GM23338 (cell line): Measurements from ENCODE around the gene SERPINB10. TPM values are rescaled to one million over a fixed set of nuclear protein-coding genes. Genes with fewer than 3 reads are reported as not detected.

ENCODE experiments used
- ATAC-seq: fragments of 200-7000 bp; cut with Tn5 transposase; 3 replicates; pipeline ENCODE4 v1.9.1; 2020
- DNase-seq: peaks from one replicate; pipeline ENCODE4 v3.0.0-alpha.2; 2015; ENCODE audit warnings: low spot score
- H2AFZ ChIP-seq: fragments of 200-600 bp; sonication (generic); 2 replicates; pipeline ENCODE4 v1.8.0; 2016; ENCODE audit warnings: antibody characterized with exemption, mild to moderate bottlenecking, moderate library complexity
- H3F3A ChIP-seq: fragments of 200-600 bp; sonication (generic); replicated peaks from 2 replicates; pipeline ENCODE4 v1.8.0; 2017; ENCODE audit warnings: antibody characterized with exemption, mixed run types, low read depth
- H3K27ac ChIP-seq: fragments of 200-600 bp; sonication (generic); 2 replicates; pipeline ENCODE4 v1.6.1; 2016; ENCODE audit warnings: low read depth
- H3K27me3 ChIP-seq: fragments of 200-600 bp; sonication (generic); 2 replicates; pipeline ENCODE4 v1.8.0; 2016; ENCODE audit warnings: mild to moderate bottlenecking, mixed run types, moderate library complexity; ENCODE audit not compliant: insufficient read depth
- H3K36me3 ChIP-seq: fragments of 200-600 bp; sonication (generic); 2 replicates; pipeline ENCODE4 v1.8.0; 2016; ENCODE audit warnings: mild to moderate bottlenecking; ENCODE audit not compliant: insufficient read depth
- H3K4me1 ChIP-seq: fragments of 200-600 bp; sonication (generic); 2 replicates; pipeline ENCODE4 v1.8.0; 2016; ENCODE audit warnings: mild to moderate bottlenecking, moderate library complexity; ENCODE audit not compliant: insufficient read depth
- H3K4me2 ChIP-seq: fragments of 200-600 bp; sonication (generic); 2 replicates; pipeline ENCODE4 v1.7.1; 2017; ENCODE audit warnings: mixed run types
- H3K4me3 ChIP-seq: fragments of 200-600 bp; sonication (generic); 2 replicates; pipeline ENCODE4 v1.6.1; 2016; ENCODE audit warnings: mixed run types
- H3K79me2 ChIP-seq: fragments of 200-600 bp; sonication (generic); replicated peaks from 2 replicates; pipeline ENCODE4 v1.8.0; 2017; ENCODE audit warnings: mild to moderate bottlenecking; ENCODE audit not compliant: insufficient read depth
- H3K9me2 ChIP-seq: fragments of 200-600 bp; sonication (generic); 2 replicates; pipeline ENCODE4 v1.8.0; 2017; ENCODE audit not compliant: insufficient read depth
- H4K20me1 ChIP-seq: fragments of 200-600 bp; sonication (generic); replicated peaks from 2 replicates; pipeline ENCODE4 v1.8.0; 2017; ENCODE audit warnings: mild to moderate bottlenecking; ENCODE audit not compliant: insufficient read depth
- H3K27ac Mint-ChIP-seq: 2 replicates; pipeline ENCODE4 v1.8.0; 2020; ENCODE audit warnings: inconsistent platforms, mild to moderate bottlenecking, moderate library complexity, mixed read lengths
- H3K27me3 Mint-ChIP-seq: 3 replicates; pipeline ENCODE4 v1.8.0; 2022; ENCODE audit warnings: low read depth, mild to moderate bottlenecking, moderate library complexity, mixed read lengths, inconsistent platforms; ENCODE audit not compliant: insufficient read depth, poor library complexity
- H3K36me3 Mint-ChIP-seq: 3 replicates; pipeline ENCODE4 v1.8.0; 2021; ENCODE audit warnings: low read depth, mild to moderate bottlenecking, inconsistent platforms, moderate library complexity, mixed read lengths
- H3K4me1 Mint-ChIP-seq: 3 replicates; pipeline ENCODE4 v1.8.0; 2020; ENCODE audit warnings: mild to moderate bottlenecking, inconsistent platforms, mixed read lengths
- H3K4me3 Mint-ChIP-seq: 3 replicates; pipeline ENCODE4 v1.8.0; 2021; ENCODE audit warnings: moderate library complexity, mild to moderate bottlenecking, inconsistent platforms, mixed read lengths
- H3K9me3 Mint-ChIP-seq: 3 replicates; pipeline ENCODE4 v1.8.0; 2020; ENCODE audit warnings: moderate library complexity, mild to moderate bottlenecking, inconsistent platforms, mixed read lengths
- CREB1 ChIP-seq: fragments of 250-450 bp; sonication (Bioruptor Pico); IDR thresholded peaks from 2 replicates; pipeline ENCODE4 v1.5.0; 2020; ENCODE audit warnings: low read depth, mild to moderate bottlenecking, moderate library complexity
- EZH2 ChIP-seq: fragments of 200-600 bp; sonication (generic); IDR thresholded peaks from one replicate; pipeline ENCODE4 v1.8.0; 2017; ENCODE audit warnings: antibody characterized with exemption, mild to moderate bottlenecking, low read depth; ENCODE audit not compliant: unreplicated experiment
- EZH2phosphoT487 ChIP-seq: fragments of 200-600 bp; sonication (generic); IDR thresholded peaks from one replicate; pipeline ENCODE4 v1.8.1; 2018; ENCODE audit warnings: antibody characterized with exemption; ENCODE audit not compliant: unreplicated experiment
- JUNB ChIP-seq: IDR thresholded peaks from one replicate; pipeline ENCODE4 v1.6.1; 2016; ENCODE audit warnings: antibody characterized with exemption; ENCODE audit not compliant: unreplicated experiment
- NANOG ChIP-seq: IDR thresholded peaks from 2 replicates; pipeline ENCODE4 v1.6.1; 2016; ENCODE audit warnings: antibody characterized with exemption, borderline replicate concordance
- POLR2AphosphoS5 ChIP-seq: IDR thresholded peaks from 2 replicates; pipeline ENCODE4 v1.6.1; 2016; ENCODE audit warnings: antibody characterized with exemption, low read depth
- REST ChIP-seq: IDR thresholded peaks from one replicate; pipeline ENCODE4 v1.6.1; 2018; ENCODE audit warnings: antibody characterized with exemption; ENCODE audit not compliant: unreplicated experiment
- STAT1 ChIP-seq: IDR thresholded peaks from one replicate; pipeline ENCODE4 v1.6.1; 2016; ENCODE audit warnings: antibody characterized with exemption; ENCODE audit not compliant: unreplicated experiment
- ZNF114 ChIP-seq: fragments of 250-450 bp; sonication (Bioruptor Pico); IDR thresholded peaks from 2 replicates; pipeline ENCODE4 v1.5.0; 2020; ENCODE audit warnings: mild to moderate bottlenecking, moderate library complexity
- ZNF331 ChIP-seq: fragments of 250-450 bp; sonication (Bioruptor Pico); IDR thresholded peaks from 2 replicates; pipeline ENCODE4 v1.5.0; 2020; ENCODE audit warnings: low read depth, mild to moderate bottlenecking, moderate library complexity
- ZNF462 ChIP-seq: fragments of 250-450 bp; sonication (Bioruptor Pico); IDR thresholded peaks from 2 replicates; pipeline ENCODE4 v1.5.0; 2020; ENCODE audit warnings: mild to moderate bottlenecking, moderate library complexity
- polyA plus RNA-seq: library from polyadenylated mRNA; unstranded; fragments of >200 nt; fragmentation: Nextera tagmentation; extraction: Ambion mirVana; gene quantifications from 2 replicates; pipeline ENCODE4 v1.2.1, GENCODE V29; 2016
- total RNA-seq: library from RNA; depleted of rRNA; stranded (reverse); fragments of >200 nt; shearing (Covaris generic); gene quantifications from 2 replicates; pipeline ENCODE4 v1.2.3, GENCODE V29; 2014
- TF ChIP-seq, protein P1 (sequence below), 2 experiments: fragments of 200-600 bp in 1 of 2; sonication (generic) in 1 of 2; conservative IDR thresholded peaks; 2 replicates each; pipeline versions ENCODE4 v1.5.1 to v1.6.1; 2016 to 2017; ENCODE audit warnings: antibody characterized with exemption in 2 of 2, low read depth in 2 of 2, mild to moderate bottlenecking in 2 of 2, moderate library complexity in 1 of 2
- TF ChIP-seq, protein P2 (sequence below): IDR thresholded peaks from 2 replicates; pipeline ENCODE4 v1.6.1; 2016; ENCODE audit warnings: antibody characterized with exemption

The SERPINB10 gene
- total and polyA plus RNA-seq, 2 experiments from 2014 or later = not detected

- TF ChIP-seq, protein P1, sequence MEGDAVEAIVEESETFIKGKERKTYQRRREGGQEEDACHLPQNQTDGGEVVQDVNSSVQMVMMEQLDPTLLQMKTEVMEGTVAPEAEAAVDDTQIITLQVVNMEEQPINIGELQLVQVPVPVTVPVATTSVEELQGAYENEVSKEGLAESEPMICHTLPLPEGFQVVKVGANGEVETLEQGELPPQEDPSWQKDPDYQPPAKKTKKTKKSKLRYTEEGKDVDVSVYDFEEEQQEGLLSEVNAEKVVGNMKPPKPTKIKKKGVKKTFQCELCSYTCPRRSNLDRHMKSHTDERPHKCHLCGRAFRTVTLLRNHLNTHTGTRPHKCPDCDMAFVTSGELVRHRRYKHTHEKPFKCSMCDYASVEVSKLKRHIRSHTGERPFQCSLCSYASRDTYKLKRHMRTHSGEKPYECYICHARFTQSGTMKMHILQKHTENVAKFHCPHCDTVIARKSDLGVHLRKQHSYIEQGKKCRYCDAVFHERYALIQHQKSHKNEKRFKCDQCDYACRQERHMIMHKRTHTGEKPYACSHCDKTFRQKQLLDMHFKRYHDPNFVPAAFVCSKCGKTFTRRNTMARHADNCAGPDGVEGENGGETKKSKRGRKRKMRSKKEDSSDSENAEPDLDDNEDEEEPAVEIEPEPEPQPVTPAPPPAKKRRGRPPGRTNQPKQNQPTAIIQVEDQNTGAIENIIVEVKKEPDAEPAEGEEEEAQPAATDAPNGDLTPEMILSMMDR (conservative IDR thresholded peaks at IDR 0.05; ENCODE audit: low read depth in 2 of 2) = no peak
- TF ChIP-seq JUNB = no peak
- no peak for TF ChIP-seq STAT1
- no peak for TF ChIP-seq POLR2AphosphoS5
- TF ChIP-seq ZNF114 (CRISPR knock-in tag) = no peak
- no peak for TF ChIP-seq ZNF462 (CRISPR knock-in tag)
- no peak for TF ChIP-seq CREB1 (CRISPR knock-in tag)
- no peak for TF ChIP-seq EZH2phosphoT487
- no peak for TF ChIP-seq ZNF331 (CRISPR knock-in tag)
- TF ChIP-seq REST = no peak
- TF ChIP-seq NANOG = no peak
- TF ChIP-seq, protein P2, sequence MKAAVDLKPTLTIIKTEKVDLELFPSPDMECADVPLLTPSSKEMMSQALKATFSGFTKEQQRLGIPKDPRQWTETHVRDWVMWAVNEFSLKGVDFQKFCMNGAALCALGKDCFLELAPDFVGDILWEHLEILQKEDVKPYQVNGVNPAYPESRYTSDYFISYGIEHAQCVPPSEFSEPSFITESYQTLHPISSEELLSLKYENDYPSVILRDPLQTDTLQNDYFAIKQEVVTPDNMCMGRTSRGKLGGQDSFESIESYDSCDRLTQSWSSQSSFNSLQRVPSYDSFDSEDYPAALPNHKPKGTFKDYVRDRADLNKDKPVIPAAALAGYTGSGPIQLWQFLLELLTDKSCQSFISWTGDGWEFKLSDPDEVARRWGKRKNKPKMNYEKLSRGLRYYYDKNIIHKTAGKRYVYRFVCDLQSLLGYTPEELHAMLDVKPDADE = no peak
- TF ChIP-seq EZH2 = no peak
- ATAC-seq (no peak), DNase-seq (no peak)
- Histone ChIP-seq H3K9me2 (no peaks in the 10 kb centered on the region), H2AFZ (no peak overlapping the region), H3K36me3 (no peaks in the 10 kb centered on the region), H3K79me2 (no peaks in the 10 kb centered on the region; the same call in 1 of the 2 replicates), H3K4me1 (peaks cover 13% of the 10 kb centered on the region), H3K27ac (no peak overlapping the region), H3K4me3 (no peak overlapping the region), H3K4me2 (no peak overlapping the region), H4K20me1 (no peaks in the 10 kb centered on the region), H3K27me3 (peaks cover 73% of the 10 kb centered on the region), H3F3A (0 out of 2 replicates have a peak, but pooled peaks cover 2% of the 10 kb centered on the region)
- Mint-ChIP-seq H3K36me3 (no peaks in the 10 kb centered on the region; the same call in 2 of the 3 replicates), H3K9me3 (no peaks in the 10 kb centered on the region; the same call in 2 of the 3 replicates), H3K4me1 (peaks cover 25% of the 10 kb centered on the region), H3K4me3 (peak overlapping the region; percentile 85; the same call in 1 of the 3 replicates), H3K27ac (no peak overlapping the region), H3K27me3 (peaks cover 38% of the 10 kb centered on the region)
Observed at GRCh38 chr18:63972002-63972376, 64.2 kb downstream of the SERPINB10 start.
